ENCODE measurements around the gene CTR9.

DNA sequence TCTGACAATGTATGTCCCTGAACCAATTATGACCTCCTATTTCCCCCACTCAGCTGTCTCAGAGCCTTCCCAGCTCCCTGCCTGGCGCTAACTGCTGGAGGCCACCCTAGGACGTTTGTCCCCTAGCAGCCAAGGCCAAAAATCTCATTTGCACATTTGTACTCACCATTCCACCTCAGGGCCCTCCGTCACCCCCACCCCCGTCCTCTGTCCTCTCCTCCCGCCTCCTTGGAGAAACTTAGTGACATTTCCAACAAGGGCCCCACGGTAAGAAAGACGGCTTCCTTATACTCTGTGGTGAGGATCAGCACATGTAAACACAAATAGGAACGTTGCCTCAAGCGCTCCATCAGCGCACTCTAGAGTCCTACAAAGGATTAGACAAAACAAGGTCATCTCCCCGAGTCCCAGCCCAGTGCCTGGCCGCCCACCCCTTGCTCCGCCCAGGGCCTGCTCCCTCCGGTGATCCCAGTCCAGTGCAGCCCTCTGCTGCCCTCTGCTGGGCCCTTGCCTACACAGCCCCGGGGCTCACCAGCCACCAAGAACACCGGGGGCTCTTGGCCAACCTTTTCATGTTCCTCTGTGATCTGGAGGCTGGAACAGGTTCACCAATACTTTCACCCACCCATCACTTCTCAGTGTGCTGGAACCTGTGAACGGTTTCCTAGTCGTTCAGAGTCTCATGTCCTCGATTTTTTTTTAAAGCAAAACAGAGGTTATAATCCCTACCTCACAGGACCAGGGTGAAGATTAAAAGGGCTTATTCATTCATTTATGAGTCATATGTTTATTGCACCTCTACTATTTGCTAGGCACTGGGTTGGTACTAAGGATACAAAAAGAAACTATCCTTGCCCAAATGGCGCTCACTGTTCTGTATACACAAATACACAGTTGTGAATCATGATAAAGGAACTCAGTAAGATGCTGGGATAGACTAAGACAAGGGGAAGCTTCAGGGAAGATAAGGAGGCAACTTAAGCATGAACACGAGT lies 15.3 kb upstream of the CTR9 start:
- TF ChIP-seq CTCF (IDR thresholded peaks at IDR 0.05) (peak; percentile 96 to 99 (median 98)), EP300 (IDR thresholded peaks at IDR 0.05) (peak in 1 of 2 donors; percentile 54), POLR2A (IDR thresholded peaks at IDR 0.05) (no peak)

Data from tibial nerve (tissue), 4 donors.